Heart right ventricle (tissue), 16 donors: ENCODE measurements around the gene SLC35B2. TPM values are rescaled to one million over a fixed set of nuclear protein-coding genes. Genes with fewer than 3 reads are reported as not detected.

Experiments used
- ATAC-seq, 8 donors: fragments of 200-7000 bp; cut with Tn5 transposase; one replicate each; pipeline ENCODE4 v1.9.1; 2020; ENCODE audit warnings: mild to moderate bottlenecking in 8 of 8, moderate library complexity in 8 of 8, moderate number of reproducible peaks in 1 of 8
- DNase-seq, 2 donors: peaks; one replicate each; pipeline ENCODE4 v3.0.0-alpha.2; 2020
- H3K27ac ChIP-seq, 10 donors: fragments of 200-600 bp; sonication (generic) in 2 of 10; one replicate each; pipeline versions ENCODE4 v1.5.0 to v1.8.0; 2020 to 2022; ENCODE audit warnings: mild to moderate bottlenecking in 3 of 10
- H3K27me3 ChIP-seq, 7 donors: fragments of 200-600 bp; one replicate each; pipeline ENCODE4 v1.8.0; 2021 to 2022; ENCODE audit warnings: mild to moderate bottlenecking in 2 of 7
- H3K36me3 ChIP-seq, 9 donors: fragments of 200-600 bp; sonication (generic) in 1 of 9; one replicate each; pipeline versions ENCODE4 v1.5.0 to v1.8.0; 2020 to 2022; ENCODE audit warnings: mild to moderate bottlenecking in 2 of 9
- H3K4me1 ChIP-seq, 9 donors: fragments of 200-600 bp; sonication (generic) in 1 of 9; one replicate each; pipeline versions ENCODE4 v1.5.0 to v1.8.0; 2020 to 2022; ENCODE audit warnings: mild to moderate bottlenecking in 4 of 9
- H3K4me3 ChIP-seq, 10 donors: fragments of 200-600 bp; sonication (generic) in 2 of 10; one replicate each; pipeline versions ENCODE4 v1.5.0 to v1.8.0; 2020 to 2022; ENCODE audit warnings: mild to moderate bottlenecking in 7 of 10, moderate library complexity in 2 of 10
- H3K9me3 ChIP-seq, 11 donors: fragments of 200-600 bp in 10 of 11; sonication (generic) in 2 of 11; one replicate each; pipeline versions ENCODE4 v1.5.0 to v1.8.0; 2013 to 2022; ENCODE audit warnings: mild to moderate bottlenecking in 2 of 11, control low read depth in 1 of 11, moderate library complexity in 1 of 11
- WGBS, 2 donors: extraction: QIAGEN DNeasy Blood & Tissue Kit; methylation state at CpG; one replicate each; pipeline ENCODE4 v1.1.7; 2013; ENCODE audit warnings: inconsistent platforms in 1 of 2; 5-methylcytosine and 5-hydroxymethylcytosine counted together
- intact Hi-C, 10 donors: fragments of 100-400 bp; cut with DNase I; formaldehyde crosslinking; loops; one replicate each; pipeline versions ENCODE4 v1.11.1 to v1.14.2; 2022
- polyA plus RNA-seq, 2 donors: library from polyadenylated mRNA; stranded (reverse); fragments of 200-250 nt; gene quantifications; one replicate each; pipeline ENCODE4 v1.2.3, GENCODE V29; 2013
- total RNA-seq, 10 donors: library from RNA; stranded (reverse); fragmentation: NEBNext Ultra II Directional in 3 of 10; extraction: Animal tissue kit (Norgen Biotek cat#: 25700) in 3 of 10; gene quantifications; one replicate each; pipeline versions ENCODE4 v1.2.1 to v1.2.4, GENCODE V29; 2021 to 2023
- TF ChIP-seq, protein P1 (sequence below), 9 donors: fragments of 200-600 bp; sonication (generic) in 2 of 9; IDR thresholded peaks; one replicate each; pipeline versions ENCODE4 v1.5.0 to v1.8.0; 2021 to 2022; ENCODE audit warnings: antibody characterized with exemption in 9 of 9, mild to moderate bottlenecking in 5 of 9, moderate library complexity in 1 of 9
- donor health status: Arrhythmogenic right ventricular cardiomyopathy.
- donor health status: ischemic (EF 13 %, LVEDD 7.1; RV severe dilation, severe dysfunction).
- donor health status: healthy with polysubstance abuse.
- donor health status: DM: no; HTN: yes; CAD: no.
- donor health status: DM: no; HTN: no; CAD: no.
- donor health status: ischemic (EF 25% LVEDD 6.9; RV normal size, moderate dysfunction).
- donor health status: ischemic (EF 25% LVEDD 5.7; RV mildly dilated, moderate dysfunction).
- donor health status: healthy.
- donor health status: DM: yes; HTN: yes; CAD: no.
- donor health status: Ischemic cardiomyopathy.
- donor health status: ischemic (EF 35%, LVEDD 5.7; RV mildly dilated, moderate dysfunction).
- donor health status: nonischemic (EF 11% LVEDD 7.7; RV severe dilation, severe dysfunction).
- donor health status: DM: yes; HTN: yes; CAD: no.
- donor health status: PGD.
- donor health status: ischemic (EF 29% LVEDD 5.4; RV normal size, mild dysfunction).
- donor health status: nonischemic (EF 23%, LVEDD 6.1; RV moderate dilation, normal function).

The SLC35B2 gene
- total and polyA plus RNA-seq, 12 donors = 9.1 to 29.8 (median 23.7) TPM

DNA sequence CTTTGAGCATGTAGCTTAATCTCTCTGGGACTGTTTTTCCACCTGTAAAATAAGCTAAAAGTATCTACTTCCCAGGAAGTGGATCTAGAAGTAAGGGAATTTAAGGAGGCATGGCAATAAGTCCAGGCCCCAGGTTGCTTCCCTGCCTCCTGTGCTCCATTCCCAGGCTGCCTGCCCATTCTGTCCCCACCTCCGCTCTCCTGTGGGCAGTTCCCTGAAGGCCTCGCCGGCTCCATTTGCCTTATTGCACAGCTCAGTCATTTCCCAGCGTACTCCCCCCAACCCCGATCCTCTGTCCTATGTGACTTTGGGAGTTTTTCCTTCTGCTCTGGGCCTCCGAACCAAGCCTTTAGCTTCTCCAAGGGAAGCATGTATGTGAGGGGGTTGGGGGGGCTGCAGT, 29.3 kb downstream of the SLC35B2 start:
- Histone ChIP-seq H3K9me3 (no peaks in the 10 kb centered on the region), H3K4me1 (peaks cover 31 to 96% (median 83%) of the 10 kb centered on the region in 9 donors), H3K27me3 (no peaks in the 10 kb centered on the region), H3K36me3 (peaks cover 0 to 44% (median 20%) of the 10 kb centered on the region in 9 donors), H3K4me3 (peak overlapping the region in 8 of 10 donors; percentile 23 to 51 (median 49)), H3K27ac (peak overlapping the region; percentile 88 to 98 (median 94))
- WGBS, 2 donors = 51 to 74% methylated on average over 6 of the region's 6 CpGs
- intact Hi-C loops = loop anchor here in 1 of 10 donors (10.0 kb wide), 1 partner anchor 453 kb away; the partner anchor contains the start of gene VEGFA
- ATAC-seq (no peak), DNase-seq (no peak)
- TF ChIP-seq, protein P1, sequence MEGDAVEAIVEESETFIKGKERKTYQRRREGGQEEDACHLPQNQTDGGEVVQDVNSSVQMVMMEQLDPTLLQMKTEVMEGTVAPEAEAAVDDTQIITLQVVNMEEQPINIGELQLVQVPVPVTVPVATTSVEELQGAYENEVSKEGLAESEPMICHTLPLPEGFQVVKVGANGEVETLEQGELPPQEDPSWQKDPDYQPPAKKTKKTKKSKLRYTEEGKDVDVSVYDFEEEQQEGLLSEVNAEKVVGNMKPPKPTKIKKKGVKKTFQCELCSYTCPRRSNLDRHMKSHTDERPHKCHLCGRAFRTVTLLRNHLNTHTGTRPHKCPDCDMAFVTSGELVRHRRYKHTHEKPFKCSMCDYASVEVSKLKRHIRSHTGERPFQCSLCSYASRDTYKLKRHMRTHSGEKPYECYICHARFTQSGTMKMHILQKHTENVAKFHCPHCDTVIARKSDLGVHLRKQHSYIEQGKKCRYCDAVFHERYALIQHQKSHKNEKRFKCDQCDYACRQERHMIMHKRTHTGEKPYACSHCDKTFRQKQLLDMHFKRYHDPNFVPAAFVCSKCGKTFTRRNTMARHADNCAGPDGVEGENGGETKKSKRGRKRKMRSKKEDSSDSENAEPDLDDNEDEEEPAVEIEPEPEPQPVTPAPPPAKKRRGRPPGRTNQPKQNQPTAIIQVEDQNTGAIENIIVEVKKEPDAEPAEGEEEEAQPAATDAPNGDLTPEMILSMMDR (IDR thresholded peaks at IDR 0.05) = no peak

GRCh38 chr6:44227148-44227793, 30.1 kb downstream of the SLC35B2 start:
- 40 to 42% methylated on average over 7 of the region's 7 CpGs for WGBS, 2 donors
- Histone ChIP-seq H3K4me3 (peak overlapping the region; percentile 11 to 51 (median 43)), H3K27me3 (no peaks in the 10 kb centered on the region), H3K27ac (peak overlapping the region; percentile 88 to 98 (median 94)), H3K9me3 (no peaks in the 10 kb centered on the region), H3K4me1 (peaks cover 31 to 96% (median 83%) of the 10 kb centered on the region in 9 donors), H3K36me3 (peaks cover 0 to 37% (median 12%) of the 10 kb centered on the region in 9 donors)
- intact Hi-C loops = loop anchor here in 1 of 10 donors (10.0 kb wide), 1 partner anchor 452 kb away; the partner anchor contains the start of gene VEGFA
- TF ChIP-seq, protein P1 (IDR thresholded peaks at IDR 0.05) = no peak
- DNase-seq (no peak), ATAC-seq (peak in 7 of 8 donors; percentile 1 to 38 (median 19))

- peak overlapping the region; percentile 11 to 51 (median 43) for H3K4me3 ChIP-seq
- ATAC-seq = peak; percentile 10 to 66 (median 42)
- H3K36me3 ChIP-seq = peaks cover 0 to 29% (median 5%) of the 10 kb centered on the region in 9 donors
- H3K27me3 ChIP-seq = no peaks in the 10 kb centered on the region
- 24 to 36% methylated on average over 15 of the region's 15 CpGs for WGBS, 2 donors
- TF ChIP-seq, protein P1 (IDR thresholded peaks at IDR 0.05) = no peak
- peaks cover 35 to 96% (median 84%) of the 10 kb centered on the region in 9 donors for H3K4me1 ChIP-seq
- peak; percentile 62 to 64 for DNase-seq
- H3K9me3 ChIP-seq = no peaks in the 10 kb centered on the region
- peak overlapping the region; percentile 88 to 98 (median 94) for H3K27ac ChIP-seq
- intact Hi-C loops = loop anchor here in 1 of 10 donors (10.0 kb wide), 1 partner anchor 452 kb away; the partner anchor contains the start of gene VEGFA
These were observed 30.8 kb downstream of the SLC35B2 start for GRCh38 chr6:44226368-44227147.
